Neural crest cell (in vitro differentiated cells): ENCODE data around the gene ADAMTS18. TPM values are rescaled to one million over a fixed set of nuclear protein-coding genes. Genes with fewer than 3 reads are reported as not detected.

Experiments
- DNase-seq: peaks from one replicate; pipeline ENCODE4 v3.0.0; 2021; ENCODE audit warnings: low read depth, mixed read lengths, low spot score
- H3K27ac Mint-ChIP-seq: one replicate; pipeline ENCODE4 v1.8.0; 2021; ENCODE audit warnings: mild to moderate bottlenecking, mixed read lengths; ENCODE audit not compliant: unreplicated experiment
- H3K27me3 Mint-ChIP-seq: 2 replicates; pipeline ENCODE4 v1.8.0; 2021; ENCODE audit warnings: low read depth, mild to moderate bottlenecking, mixed read lengths
- H3K36me3 Mint-ChIP-seq: 2 replicates; pipeline ENCODE4 v1.8.0; 2021; ENCODE audit warnings: low read depth, mild to moderate bottlenecking, mixed read lengths
- H3K4me1 Mint-ChIP-seq: 2 replicates; pipeline ENCODE4 v1.8.0; 2021; ENCODE audit warnings: mixed read lengths
- H3K4me3 Mint-ChIP-seq: one replicate; pipeline ENCODE4 v1.8.0; 2021; ENCODE audit warnings: mild to moderate bottlenecking, mixed read lengths
- H3K9me3 Mint-ChIP-seq: 2 replicates; pipeline ENCODE4 v1.8.0; 2021; ENCODE audit warnings: mixed read lengths
- total RNA-seq: library from RNA; stranded (reverse); gene quantifications from 2 replicates; pipeline ENCODE4 v1.2.1, GENCODE V29; 2021
- TF ChIP-seq, protein P1 (sequence below): fragments of 200-600 bp; sonication (generic); conservative IDR thresholded peaks from 2 replicates; pipeline ENCODE4 v1.5.0; 2021; ENCODE audit warnings: antibody characterized with exemption, mild to moderate bottlenecking

The ADAMTS18 gene
- total RNA-seq, 1 donor from 2014 or later, result 0.12 TPM

DNA sequence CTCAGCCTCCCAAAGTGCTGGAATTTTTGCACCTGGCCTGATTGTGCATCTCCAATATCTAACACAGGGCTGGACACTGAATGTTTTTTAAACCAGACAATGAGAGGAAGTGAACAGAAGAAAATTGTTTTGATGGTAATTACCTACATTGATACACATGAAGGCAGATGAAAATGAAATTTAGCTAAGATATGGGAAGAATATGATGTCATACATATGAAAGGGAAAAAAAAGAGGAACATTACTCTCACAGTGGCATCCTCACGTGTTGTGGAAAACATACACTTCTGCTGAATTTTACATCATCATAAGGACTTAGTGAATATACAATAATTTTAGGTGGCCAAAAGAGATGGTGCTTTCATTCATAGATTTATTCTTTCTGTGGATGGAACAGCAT is 124.0 kb downstream of the ADAMTS18 start:
- TF ChIP-seq, protein P1, sequence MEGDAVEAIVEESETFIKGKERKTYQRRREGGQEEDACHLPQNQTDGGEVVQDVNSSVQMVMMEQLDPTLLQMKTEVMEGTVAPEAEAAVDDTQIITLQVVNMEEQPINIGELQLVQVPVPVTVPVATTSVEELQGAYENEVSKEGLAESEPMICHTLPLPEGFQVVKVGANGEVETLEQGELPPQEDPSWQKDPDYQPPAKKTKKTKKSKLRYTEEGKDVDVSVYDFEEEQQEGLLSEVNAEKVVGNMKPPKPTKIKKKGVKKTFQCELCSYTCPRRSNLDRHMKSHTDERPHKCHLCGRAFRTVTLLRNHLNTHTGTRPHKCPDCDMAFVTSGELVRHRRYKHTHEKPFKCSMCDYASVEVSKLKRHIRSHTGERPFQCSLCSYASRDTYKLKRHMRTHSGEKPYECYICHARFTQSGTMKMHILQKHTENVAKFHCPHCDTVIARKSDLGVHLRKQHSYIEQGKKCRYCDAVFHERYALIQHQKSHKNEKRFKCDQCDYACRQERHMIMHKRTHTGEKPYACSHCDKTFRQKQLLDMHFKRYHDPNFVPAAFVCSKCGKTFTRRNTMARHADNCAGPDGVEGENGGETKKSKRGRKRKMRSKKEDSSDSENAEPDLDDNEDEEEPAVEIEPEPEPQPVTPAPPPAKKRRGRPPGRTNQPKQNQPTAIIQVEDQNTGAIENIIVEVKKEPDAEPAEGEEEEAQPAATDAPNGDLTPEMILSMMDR, result no peak
- Mint-ChIP-seq H3K4me3 (no peak overlapping the region), H3K36me3 (no peaks in the 10 kb centered on the region), H3K4me1 (no peaks in the 10 kb centered on the region), H3K9me3 (no peaks in the 10 kb centered on the region), H3K27ac (no peak overlapping the region), H3K27me3 (peaks cover 2% of the 10 kb centered on the region)
- DNase-seq, result no peak

DNA sequence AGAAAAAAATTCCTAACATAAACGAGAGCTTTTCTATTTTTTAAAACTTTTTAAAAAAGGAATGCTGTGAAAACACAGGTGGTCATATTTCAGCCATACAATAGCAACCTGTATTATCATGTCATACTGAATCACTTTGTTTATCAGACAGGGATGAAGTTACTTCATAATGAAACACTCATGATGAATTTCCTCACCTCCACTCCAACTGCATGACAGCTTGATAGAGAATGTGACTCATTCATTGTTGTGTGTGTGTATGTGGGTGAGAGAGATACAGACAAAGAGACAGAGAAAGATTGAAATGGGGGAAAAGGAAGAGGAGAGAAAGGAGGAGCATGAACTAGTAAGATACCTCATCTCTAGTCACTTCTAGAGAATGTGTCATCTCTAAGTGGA is 126.7 kb downstream of the ADAMTS18 start:
- H3K27ac Mint-ChIP-seq, result no peak overlapping the region
- DNase-seq, result no peak
- TF ChIP-seq, protein P1, result no peak
- H3K9me3 Mint-ChIP-seq, result no peaks in the 10 kb centered on the region
- H3K4me1 Mint-ChIP-seq, result no peaks in the 10 kb centered on the region
- H3K27me3 Mint-ChIP-seq, result peaks cover 2% of the 10 kb centered on the region
- H3K4me3 Mint-ChIP-seq, result no peak overlapping the region
- no peaks in the 10 kb centered on the region for H3K36me3 Mint-ChIP-seq

DNA sequence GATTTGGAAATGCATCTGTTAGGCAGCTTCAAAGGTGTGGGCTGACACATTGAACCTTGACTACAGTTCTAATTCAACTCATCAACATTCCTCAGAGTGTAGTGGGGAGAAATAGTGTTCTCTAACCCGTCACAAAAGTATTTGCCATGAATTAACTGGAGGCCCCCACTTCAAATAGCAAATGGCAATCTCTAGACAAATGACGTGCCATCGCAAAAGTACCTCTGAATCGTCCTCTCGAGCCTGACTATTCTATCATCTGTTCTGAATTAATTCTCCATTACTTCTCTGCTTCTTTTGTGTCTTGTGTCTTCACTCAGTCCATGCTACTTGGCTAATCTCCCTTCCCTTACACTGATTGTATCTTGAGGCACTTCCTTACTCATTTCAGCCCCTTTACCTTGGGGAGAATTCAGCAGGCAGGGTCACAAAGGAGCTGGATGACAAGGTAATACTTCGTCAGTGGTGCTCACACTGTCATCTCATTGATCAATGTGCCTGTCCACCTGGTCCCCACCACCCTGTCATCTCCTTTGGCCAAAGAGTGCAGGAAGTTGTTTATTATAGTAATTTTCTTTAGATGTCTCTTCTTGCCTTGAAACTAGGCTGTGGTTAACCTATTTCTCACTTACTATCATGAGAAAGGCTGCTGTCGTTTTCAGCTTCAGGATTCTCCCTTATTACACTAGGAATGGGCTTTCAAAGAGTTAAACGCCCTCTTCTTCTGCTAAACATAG is 127.2 kb downstream of the ADAMTS18 start:
- peaks cover 2% of the 10 kb centered on the region for H3K27me3 Mint-ChIP-seq
- H3K4me1 Mint-ChIP-seq, result peaks cover 6% of the 10 kb centered on the region
- no peaks in the 10 kb centered on the region for H3K9me3 Mint-ChIP-seq
- H3K27ac Mint-ChIP-seq, result no peak overlapping the region
- H3K36me3 Mint-ChIP-seq, result no peaks in the 10 kb centered on the region
- TF ChIP-seq, protein P1, result no peak
- no peak for DNase-seq
- no peak overlapping the region for H3K4me3 Mint-ChIP-seq

DNA sequence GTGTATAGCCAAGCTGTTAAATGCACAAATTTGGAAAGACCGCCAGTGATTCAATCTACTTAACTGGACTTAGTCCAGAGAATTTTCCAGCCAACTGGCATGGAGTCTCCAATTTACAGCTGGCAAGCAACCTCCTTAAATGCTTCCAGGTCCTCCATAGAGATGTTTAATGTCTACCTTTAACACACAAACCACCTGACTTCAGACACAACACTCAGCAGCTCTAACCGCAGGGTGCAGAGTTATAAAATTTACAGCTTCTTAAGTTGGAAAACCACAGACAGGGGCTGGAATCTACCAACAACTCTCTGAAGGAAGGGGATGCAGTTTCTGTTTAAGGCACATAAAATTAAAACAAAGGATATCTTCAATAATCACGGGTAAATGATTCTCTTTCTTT is 128.8 kb downstream of the ADAMTS18 start:
- Mint-ChIP-seq H3K27ac (no peak overlapping the region), H3K27me3 (peaks cover 2% of the 10 kb centered on the region), H3K4me3 (no peak overlapping the region), H3K4me1 (peaks cover 6% of the 10 kb centered on the region), H3K9me3 (no peaks in the 10 kb centered on the region), H3K36me3 (no peaks in the 10 kb centered on the region)
- no peak for DNase-seq
- TF ChIP-seq, protein P1, result no peak

DNA sequence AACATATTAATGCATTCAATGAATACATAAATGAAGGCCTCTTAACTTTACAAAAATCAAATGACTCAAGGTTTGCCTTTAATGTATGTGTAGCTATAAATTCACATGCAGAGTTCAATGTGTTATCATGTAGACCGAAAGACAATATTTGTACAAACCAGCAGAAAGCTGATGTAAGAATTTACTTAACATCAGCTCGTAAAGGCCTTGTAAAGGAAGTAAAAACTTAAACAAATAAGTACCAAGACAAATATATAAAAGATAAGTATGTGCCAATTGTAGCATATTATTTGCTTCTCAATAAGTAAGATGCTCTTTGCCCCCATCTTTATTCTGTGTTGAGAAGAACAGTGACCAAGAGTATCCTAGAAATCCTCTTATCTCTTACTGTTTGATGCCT is 130.0 kb downstream of the ADAMTS18 start:
- Mint-ChIP-seq H3K4me1 (peaks cover 6% of the 10 kb centered on the region), H3K27ac (no peak overlapping the region), H3K27me3 (peaks cover 2% of the 10 kb centered on the region), H3K9me3 (no peaks in the 10 kb centered on the region), H3K36me3 (no peaks in the 10 kb centered on the region), H3K4me3 (no peak overlapping the region)
- TF ChIP-seq, protein P1, result no peak
- no peak for DNase-seq
